ENCODE measurements around the gene TMTC1. TPM values are rescaled to one million over a fixed set of nuclear protein-coding genes. Genes with fewer than 3 reads are reported as not detected.

TMTC1 gene
- total and polyA plus RNA-seq, 8 donors, result 1.2 to 5.1 (median 2.8) TPM

- H3K9me3 ChIP-seq, result no peaks in the 10 kb centered on the region
- no peak overlapping the region for H3K27ac ChIP-seq
- no peaks in the 10 kb centered on the region for H3K27me3 ChIP-seq
- intact Hi-C loops (cut with DNase I), result no loop called here
- FAIRE-seq (no peak), DNase-seq (no peak), ATAC-seq (no peak)
- no peaks in the 10 kb centered on the region for H3K36me3 ChIP-seq
- TF ChIP-seq CTCF (IDR thresholded peaks at IDR 0.05), result no peak
- no peaks in the 10 kb centered on the region for H3K4me1 ChIP-seq
- H3K4me3 ChIP-seq, result no peak overlapping the region
- whole genome bisulfite sequencing, 2 donors, result 53 to 57% methylated on average over 2 of the region's 2 CpGs
Measured at GRCh38 chr12:29521951-29522350, 261.8 kb downstream of the TMTC1 start.

- no peaks in the 10 kb centered on the region for H3K9me3 ChIP-seq
- no peaks in the 10 kb centered on the region for H3K36me3 ChIP-seq
- H3K4me3 ChIP-seq, result no peak overlapping the region
- ATAC-seq (peak in 3 of 4 donors; percentile 37 to 57 (median 45)), DNase-seq (peak in 1 of 6 donors; percentile 21), FAIRE-seq (peak; percentile 53)
- intact Hi-C loops (cut with DNase I), result no loop called here
- H3K27me3 ChIP-seq, result no peaks in the 10 kb centered on the region
- H3K27ac ChIP-seq, result no peak overlapping the region
- H3K4me1 ChIP-seq, result no peaks in the 10 kb centered on the region
- peak in 3 of 4 donors; percentile 17 to 53 (median 42) for TF ChIP-seq CTCF (IDR thresholded peaks at IDR 0.05)
Measured at GRCh38 chr12:29519585-29520182, 264.1 kb downstream of the TMTC1 start.

- H3K9me3 ChIP-seq, result no peaks in the 10 kb centered on the region
- no peaks in the 10 kb centered on the region for H3K4me1 ChIP-seq
- ATAC-seq (no peak), DNase-seq (no peak), FAIRE-seq (no peak)
- intact Hi-C loops (cut with DNase I), result no loop called here
- H3K27ac ChIP-seq, result no peak overlapping the region
- no peaks in the 10 kb centered on the region for H3K27me3 ChIP-seq
- no peak overlapping the region for H3K4me3 ChIP-seq
- no peak for TF ChIP-seq CTCF (IDR thresholded peaks at IDR 0.05)
- no peaks in the 10 kb centered on the region for H3K36me3 ChIP-seq
- 59 to 61% methylated on average over 2 of the region's 2 CpGs for WGBS, 2 donors
Measured at GRCh38 chr12:29518407-29518806, 265.3 kb downstream of the TMTC1 start.

GRCh38 chr12:29517264-29517663 is 266.5 kb downstream of the TMTC1 start:
- peak in 1 of 4 donors; percentile 16 for TF ChIP-seq CTCF (IDR thresholded peaks at IDR 0.05)
- ATAC-seq, result peak; percentile 79 to 90 (median 88)
- 26 to 31% methylated on average over 7 of the region's 7 CpGs for WGBS, 2 donors
- Histone ChIP-seq H3K27ac (no peak overlapping the region), H3K27me3 (no peaks in the 10 kb centered on the region), H3K9me3 (no peaks in the 10 kb centered on the region), H3K4me1 (no peaks in the 10 kb centered on the region), H3K4me3 (no peak overlapping the region), H3K36me3 (no peaks in the 10 kb centered on the region)
- FAIRE-seq, result no peak
- intact Hi-C loops (cut with DNase I), result no loop called here
- DNase-seq, result peak in 3 of 6 donors; percentile 21 to 40 (median 26)

- no peak for TF ChIP-seq CTCF (IDR thresholded peaks at IDR 0.05)
- intact Hi-C loops (cut with DNase I), result no loop called here
- 44 to 51% methylated on average over 2 of the region's 2 CpGs for WGBS, 2 donors
- H3K36me3 ChIP-seq, result no peaks in the 10 kb centered on the region
- H3K27ac ChIP-seq, result no peak overlapping the region
- ATAC-seq (no peak), FAIRE-seq (no peak), DNase-seq (no peak)
- H3K4me1 ChIP-seq, result no peaks in the 10 kb centered on the region
- H3K9me3 ChIP-seq, result no peaks in the 10 kb centered on the region
- H3K27me3 ChIP-seq, result no peaks in the 10 kb centered on the region
- H3K4me3 ChIP-seq, result no peak overlapping the region
Measured at GRCh38 chr12:29516431-29516875, 267.3 kb downstream of the TMTC1 start.

Measured in pancreas (tissue), 10 donors.